HG02840 (cell line): ENCODE measurements around the gene BEST4.
"Not testable (repeated sequence)": the region's sequence is repeated elsewhere in the genome, so short reads cannot be mapped to it uniquely, and the experiment has no call there.

Experiments
- ATAC-seq: cut with Tn5 transposase; IDR thresholded peaks from one replicate; pipeline ENCODE4 v1.9.1; 2021; ENCODE audit warnings: mild to moderate bottlenecking, moderate library complexity, moderate number of reproducible peaks; ENCODE audit not compliant: unreplicated experiment, low FRiP score

BEST4 gene

DNA sequence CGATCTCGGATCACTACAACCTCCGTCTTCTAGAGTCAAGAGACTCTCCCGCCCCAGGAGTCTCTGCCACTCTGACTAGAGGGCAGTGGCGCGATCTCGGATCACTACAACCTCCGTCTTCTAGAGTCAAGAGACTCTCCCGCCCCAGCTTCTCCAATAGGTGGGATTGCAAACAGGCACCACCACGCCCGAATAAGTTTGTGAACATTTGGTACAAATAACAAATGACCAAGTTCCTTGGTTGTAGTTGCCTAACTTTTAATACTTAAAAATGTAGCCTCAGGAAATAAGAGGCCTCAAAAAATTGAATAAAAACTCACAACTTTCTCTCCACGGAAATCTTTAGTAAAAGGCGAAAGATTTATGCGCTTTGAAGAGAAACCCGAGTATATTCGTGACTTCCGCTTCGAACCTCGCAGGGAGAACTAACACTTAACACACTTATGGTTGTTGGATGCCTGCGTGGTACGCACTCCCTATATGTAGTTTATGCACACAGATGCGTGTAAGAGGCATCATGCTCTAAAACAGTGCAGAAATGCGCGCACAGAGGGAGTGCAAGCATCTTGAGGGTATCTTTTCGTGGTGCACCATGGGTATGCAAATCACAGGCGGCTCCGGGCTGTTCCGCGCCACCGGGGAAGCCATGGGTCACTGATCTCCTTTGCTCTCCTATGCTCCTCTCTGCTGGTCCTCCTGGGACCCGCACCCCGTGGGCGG lies 31.8 kb upstream of the BEST4 start:
- ATAC-seq: peak; percentile 73

DNA sequence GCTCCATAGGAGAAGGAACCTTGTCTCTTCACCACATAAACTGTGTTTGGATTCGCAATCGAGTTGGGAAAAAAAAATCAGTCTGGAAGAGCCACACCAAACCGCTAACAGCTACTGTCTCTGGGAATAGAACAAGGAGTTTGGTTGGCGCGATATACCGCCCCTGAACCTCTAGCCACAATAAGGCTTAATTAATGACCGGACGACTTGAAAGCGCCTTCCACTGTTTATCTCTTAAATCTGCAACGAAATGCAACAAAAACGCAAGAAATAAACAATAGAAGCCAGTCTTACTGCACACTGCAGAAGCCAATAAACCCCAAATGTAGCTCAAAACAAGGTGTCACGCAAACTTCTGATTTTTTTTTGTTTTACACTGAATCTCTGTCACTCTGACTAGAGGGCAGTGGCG lies 31.2 kb upstream of the BEST4 start:
- no peak for ATAC-seq

DNA sequence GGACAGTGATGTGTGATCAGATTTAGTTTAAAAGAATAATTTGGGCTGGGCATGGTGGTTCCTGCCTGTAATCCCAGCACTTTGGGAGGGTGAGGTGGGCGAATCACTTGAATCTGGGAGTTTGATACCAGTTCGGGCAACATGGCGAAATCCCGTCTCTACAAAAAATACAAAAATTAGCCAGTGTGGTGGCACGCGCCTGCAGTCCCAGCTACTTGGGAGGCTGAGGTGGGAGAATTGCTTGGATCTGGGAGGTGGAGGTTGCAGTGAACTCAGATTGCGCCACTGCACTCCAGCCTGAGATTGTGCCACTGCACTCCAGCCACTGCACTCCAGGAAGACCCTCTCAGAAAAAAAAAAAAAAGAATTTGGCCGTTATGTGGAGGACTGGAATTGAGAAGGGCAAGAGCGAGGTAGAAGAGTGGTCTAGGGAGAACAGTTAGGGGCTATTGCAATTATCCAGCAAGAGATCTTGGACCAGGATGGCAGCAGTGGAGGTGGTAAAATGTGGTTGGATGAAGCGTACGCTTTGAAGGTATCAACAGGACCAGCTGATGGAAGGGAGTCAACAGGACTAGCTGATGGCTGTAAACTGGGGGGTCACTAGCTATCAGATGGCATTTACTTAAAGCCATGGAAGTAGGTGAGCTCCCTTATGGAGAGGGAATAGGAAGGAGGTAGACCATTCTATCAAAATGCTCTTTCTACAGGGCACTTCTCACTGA lies 30.0 kb upstream of the BEST4 start:
- no peak for ATAC-seq

DNA sequence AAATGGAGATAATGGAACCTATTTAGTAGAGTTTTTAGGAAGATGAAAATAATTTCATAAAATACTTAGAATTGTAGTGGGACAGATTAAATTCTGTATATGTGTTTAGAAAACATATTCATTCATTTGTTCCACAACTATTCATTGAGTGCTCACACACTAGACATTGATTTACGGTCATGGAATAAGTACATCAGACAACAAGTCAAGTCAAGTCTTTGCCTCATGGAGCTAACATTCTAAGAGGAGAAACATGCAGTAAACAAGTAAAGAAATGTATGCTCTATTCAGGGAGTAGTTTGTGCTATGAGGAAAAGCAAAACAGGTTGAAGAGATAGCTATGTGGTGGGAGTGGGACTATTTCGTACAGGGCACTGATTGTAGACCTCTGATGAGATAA lies 29.3 kb upstream of the BEST4 start:
- no peak for ATAC-seq

GRCh38 chr1:44815926-44816325 lies 28.0 kb upstream of the BEST4 start:
- ATAC-seq: not testable (repeated sequence)

- ATAC-seq: no peak
These were observed 25.0 kb upstream of the BEST4 start for GRCh38 chr1:44812822-44813543.

- ATAC-seq: no peak
These were observed 23.3 kb upstream of the BEST4 start for GRCh38 chr1:44811234-44811633.

- ATAC-seq: not testable (repeated sequence)
These were observed 22.8 kb upstream of the BEST4 start for GRCh38 chr1:44810762-44811105.

DNA sequence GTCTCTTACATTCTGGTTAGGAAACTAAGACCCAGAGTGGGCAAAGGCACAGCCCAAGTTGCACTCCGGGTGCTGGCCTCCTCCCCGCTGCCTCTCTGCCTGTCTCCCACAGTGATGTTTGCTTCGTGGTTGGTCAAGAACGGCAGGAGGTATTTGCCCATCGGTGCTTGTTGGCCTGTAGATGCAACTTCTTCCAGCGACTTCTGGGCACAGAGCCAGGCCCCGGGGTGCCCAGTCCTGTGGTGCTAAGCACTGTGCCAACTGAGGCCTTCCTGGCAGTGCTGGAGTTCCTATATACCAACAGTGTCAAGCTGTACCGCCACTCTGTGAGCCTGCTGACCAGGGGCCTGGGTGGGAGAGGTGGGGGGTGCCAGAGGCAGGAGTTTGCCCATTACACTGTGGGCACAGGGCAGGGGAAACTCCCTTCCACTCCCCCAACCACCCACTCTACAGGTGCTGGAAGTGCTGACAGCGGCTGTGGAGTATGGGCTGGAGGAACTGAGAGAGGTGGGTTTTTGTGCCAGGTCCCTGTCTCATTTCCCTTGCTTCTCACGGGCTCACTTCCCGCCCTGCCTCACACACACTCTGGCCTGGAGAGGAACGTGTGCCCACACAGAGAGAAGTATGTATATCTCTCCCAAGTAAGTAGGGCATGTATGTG lies 22.3 kb upstream of the BEST4 start:
- no peak for ATAC-seq

DNA sequence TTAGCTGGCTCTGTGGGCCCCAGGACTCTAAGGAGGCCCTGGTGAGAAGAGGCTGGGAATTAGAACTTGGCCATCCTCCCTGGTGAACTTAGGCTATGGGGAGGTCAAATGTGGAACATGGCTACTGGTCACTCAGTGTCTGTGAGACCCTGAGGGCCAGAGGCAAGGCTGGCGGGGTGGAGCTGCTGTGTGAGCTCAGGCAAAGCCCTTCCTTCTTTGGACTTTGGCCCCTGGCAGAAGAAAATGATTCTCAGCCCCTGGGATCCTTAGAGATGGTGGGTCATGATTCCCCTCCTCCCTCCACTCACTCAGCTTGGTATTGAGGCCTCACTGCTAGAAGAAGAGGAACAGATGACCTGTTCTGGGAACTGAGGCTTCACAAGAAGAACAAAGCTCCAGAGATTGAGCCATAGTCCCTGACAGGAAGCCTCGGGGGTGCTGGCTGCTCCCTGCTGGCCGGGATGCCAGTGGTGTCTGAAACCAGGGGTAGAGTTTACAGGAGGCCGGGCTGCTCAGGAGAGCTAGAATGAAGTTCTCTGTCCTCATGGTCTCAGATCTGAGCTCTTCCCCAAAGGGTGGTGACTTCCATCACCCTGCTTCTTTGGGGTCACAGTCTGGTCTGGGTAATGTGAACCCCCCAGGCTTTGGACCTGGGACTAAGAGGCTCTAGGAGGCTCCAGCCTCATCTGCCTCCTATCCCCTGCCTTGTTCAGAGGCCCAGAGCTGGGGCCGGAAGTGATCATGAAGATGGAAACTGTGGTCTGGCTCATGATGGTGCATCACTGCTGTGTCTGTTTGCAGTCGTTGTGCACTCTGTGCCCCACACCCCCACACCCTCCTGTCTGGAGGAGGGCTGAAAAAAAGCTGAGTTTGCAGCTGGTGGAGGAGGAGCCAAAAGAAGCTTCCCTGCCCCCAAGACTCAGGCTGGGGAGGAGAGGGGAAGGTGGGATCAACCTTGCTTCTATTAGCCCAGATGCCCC lies 21.3 kb upstream of the BEST4 start:
- ATAC-seq: peak; percentile 29

DNA sequence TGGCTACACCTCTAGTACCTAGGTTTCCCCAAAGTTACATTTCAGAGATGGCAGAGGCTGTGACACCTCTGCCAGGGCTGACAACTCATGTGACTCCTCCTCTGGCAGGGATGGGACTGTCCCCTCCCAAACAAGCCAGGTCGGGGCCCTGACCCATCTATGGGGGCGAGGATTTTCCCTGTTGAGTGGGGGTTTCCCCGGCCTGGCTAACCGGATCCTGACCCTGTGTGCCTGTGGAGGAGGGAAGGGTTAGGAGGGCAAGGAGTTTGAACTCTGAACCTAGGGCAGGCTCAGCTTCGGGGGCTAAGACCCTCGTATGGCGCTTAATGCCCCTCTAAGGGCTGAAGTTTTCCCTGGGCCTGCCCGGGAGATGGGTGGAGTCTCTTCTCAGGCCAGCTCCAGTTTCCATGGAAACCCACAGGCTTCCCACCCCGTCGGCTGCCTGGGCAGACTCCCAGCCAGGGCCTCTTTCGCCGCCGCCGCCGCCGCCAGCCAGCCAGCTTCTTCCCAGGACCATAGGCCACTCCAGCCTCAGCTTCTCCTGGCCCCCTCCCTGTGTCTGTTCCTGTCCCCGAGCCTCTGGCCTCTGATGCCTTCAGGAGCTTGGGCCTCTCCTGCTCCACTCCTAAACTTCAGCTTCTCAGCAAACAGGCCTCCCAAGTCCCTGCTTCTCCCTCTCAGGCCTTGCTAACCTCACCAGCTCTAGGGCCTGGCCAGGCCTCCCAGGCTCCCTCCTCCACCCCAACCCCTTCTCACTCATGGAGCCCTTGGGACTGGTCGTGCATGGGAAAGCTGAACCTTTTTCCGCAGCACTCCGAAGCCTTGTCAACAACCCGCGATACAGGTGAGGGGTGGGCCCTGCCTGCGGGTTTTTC lies 20.3 kb upstream of the BEST4 start, which contains the start of gene BTBD19:
BTBD19 (plus strand) TSS at position 461 of the 875 bp plus-strand sequence; CDS start at position 759, 298 bp downstream.
- no peak for ATAC-seq

- ATAC-seq: no peak
These were observed 19.5 kb upstream of the BEST4 start for GRCh38 chr1:44807364-44808062.

GRCh38 chr1:44806704-44807363 lies 18.9 kb upstream of the BEST4 start, which contains the start of gene DYNLT4:
DYNLT4 (minus strand) TSS chr1:44807351; CDS start chr1:44806668, 683 bp downstream.
- no peak for ATAC-seq

GRCh38 chr1:44806025-44806703 lies 18.2 kb upstream of the BEST4 start:
- no peak for ATAC-seq

- no peak for ATAC-seq
These were observed 17.5 kb upstream of the BEST4 start for GRCh38 chr1:44805311-44806024.
